ENCODE data around the gene EVL.

DNA sequence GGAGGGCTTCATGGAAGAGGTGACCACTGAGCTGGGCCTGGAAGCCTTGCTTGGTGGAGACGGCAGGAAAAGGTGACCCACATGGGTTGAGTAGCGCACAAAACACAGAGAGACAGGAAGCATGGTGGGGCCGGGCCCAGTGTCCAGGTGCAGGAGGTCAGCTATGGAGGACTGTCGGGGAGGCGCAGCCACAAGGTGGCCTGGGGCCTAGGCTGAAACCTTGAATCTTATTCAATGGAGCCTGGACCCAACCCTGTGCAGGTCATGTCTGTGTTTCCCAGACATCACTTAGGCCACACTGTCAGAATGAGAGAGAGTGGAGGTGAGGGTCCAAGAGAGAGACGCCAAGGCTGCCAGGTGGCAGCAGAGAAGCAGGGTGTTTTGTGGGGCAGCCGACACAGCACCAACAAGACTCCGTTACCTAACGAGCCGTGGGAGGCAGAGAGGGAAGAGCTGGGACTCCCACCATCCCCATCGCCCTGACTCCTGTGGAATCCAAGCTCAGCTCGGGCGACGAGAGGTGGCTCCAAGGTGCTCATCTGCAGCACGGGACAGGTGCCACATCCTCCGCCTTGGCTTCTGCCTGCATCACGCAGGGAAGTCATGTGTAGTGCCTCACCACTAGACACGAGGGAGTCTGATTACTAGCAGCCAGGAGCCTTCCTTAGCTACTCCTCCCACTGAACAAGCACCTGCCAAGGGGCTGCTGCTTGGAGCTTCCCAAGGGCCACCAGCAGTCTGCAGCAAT is 55.5 kb downstream of the EVL start:
- TF ChIP-seq SPI1 (IDR thresholded peaks at IDR 0.05; ENCODE audit: borderline replicate concordance, insufficient read depth, low read depth, low read length) (no peak), POLR2A (IDR thresholded peaks at IDR 0.05; ENCODE audit: low read depth, low read length) (no peak), TCF12 (IDR thresholded peaks at IDR 0.05; ENCODE audit: low read depth, low read length) (no peak), POLR2AphosphoS5 (IDR thresholded peaks at IDR 0.05; ENCODE audit: low read length) (no peak), EZH2 (IDR thresholded peaks at IDR 0.05; ENCODE audit: borderline replicate concordance, control insufficient read depth, low read depth, low read length) (no peak), RUNX3 (IDR thresholded peaks at IDR 0.05; ENCODE audit: low read length) (no peak), KAT2A (conservative IDR thresholded peaks at IDR 0.05; ENCODE audit: control insufficient read depth, low read depth, low read length) (no peak)
- TF ChIP-seq, protein P1, sequence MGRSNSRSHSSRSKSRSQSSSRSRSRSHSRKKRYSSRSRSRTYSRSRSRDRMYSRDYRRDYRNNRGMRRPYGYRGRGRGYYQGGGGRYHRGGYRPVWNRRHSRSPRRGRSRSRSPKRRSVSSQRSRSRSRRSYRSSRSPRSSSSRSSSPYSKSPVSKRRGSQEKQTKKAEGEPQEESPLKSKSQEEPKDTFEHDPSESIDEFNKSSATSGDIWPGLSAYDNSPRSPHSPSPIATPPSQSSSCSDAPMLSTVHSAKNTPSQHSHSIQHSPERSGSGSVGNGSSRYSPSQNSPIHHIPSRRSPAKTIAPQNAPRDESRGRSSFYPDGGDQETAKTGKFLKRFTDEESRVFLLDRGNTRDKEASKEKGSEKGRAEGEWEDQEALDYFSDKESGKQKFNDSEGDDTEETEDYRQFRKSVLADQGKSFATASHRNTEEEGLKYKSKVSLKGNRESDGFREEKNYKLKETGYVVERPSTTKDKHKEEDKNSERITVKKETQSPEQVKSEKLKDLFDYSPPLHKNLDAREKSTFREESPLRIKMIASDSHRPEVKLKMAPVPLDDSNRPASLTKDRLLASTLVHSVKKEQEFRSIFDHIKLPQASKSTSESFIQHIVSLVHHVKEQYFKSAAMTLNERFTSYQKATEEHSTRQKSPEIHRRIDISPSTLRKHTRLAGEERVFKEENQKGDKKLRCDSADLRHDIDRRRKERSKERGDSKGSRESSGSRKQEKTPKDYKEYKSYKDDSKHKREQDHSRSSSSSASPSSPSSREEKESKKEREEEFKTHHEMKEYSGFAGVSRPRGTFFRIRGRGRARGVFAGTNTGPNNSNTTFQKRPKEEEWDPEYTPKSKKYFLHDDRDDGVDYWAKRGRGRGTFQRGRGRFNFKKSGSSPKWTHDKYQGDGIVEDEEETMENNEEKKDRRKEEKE (IDR thresholded peaks at IDR 0.05) = no peak
- TF ChIP-seq, protein P2, sequence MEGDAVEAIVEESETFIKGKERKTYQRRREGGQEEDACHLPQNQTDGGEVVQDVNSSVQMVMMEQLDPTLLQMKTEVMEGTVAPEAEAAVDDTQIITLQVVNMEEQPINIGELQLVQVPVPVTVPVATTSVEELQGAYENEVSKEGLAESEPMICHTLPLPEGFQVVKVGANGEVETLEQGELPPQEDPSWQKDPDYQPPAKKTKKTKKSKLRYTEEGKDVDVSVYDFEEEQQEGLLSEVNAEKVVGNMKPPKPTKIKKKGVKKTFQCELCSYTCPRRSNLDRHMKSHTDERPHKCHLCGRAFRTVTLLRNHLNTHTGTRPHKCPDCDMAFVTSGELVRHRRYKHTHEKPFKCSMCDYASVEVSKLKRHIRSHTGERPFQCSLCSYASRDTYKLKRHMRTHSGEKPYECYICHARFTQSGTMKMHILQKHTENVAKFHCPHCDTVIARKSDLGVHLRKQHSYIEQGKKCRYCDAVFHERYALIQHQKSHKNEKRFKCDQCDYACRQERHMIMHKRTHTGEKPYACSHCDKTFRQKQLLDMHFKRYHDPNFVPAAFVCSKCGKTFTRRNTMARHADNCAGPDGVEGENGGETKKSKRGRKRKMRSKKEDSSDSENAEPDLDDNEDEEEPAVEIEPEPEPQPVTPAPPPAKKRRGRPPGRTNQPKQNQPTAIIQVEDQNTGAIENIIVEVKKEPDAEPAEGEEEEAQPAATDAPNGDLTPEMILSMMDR (IDR thresholded peaks at IDR 0.05 in 2 of 3, conservative IDR thresholded peaks at IDR 0.05 in 1 of 3; ENCODE audit: control insufficient read depth in 2 of 3, extremely low read depth in 1 of 3, insufficient read depth in 1 of 3, low read depth in 3 of 3, low read length in 3 of 3) = no peak

Measured in GM12878 (cell line).